ENCODE data around the gene GPS2.

DNA sequence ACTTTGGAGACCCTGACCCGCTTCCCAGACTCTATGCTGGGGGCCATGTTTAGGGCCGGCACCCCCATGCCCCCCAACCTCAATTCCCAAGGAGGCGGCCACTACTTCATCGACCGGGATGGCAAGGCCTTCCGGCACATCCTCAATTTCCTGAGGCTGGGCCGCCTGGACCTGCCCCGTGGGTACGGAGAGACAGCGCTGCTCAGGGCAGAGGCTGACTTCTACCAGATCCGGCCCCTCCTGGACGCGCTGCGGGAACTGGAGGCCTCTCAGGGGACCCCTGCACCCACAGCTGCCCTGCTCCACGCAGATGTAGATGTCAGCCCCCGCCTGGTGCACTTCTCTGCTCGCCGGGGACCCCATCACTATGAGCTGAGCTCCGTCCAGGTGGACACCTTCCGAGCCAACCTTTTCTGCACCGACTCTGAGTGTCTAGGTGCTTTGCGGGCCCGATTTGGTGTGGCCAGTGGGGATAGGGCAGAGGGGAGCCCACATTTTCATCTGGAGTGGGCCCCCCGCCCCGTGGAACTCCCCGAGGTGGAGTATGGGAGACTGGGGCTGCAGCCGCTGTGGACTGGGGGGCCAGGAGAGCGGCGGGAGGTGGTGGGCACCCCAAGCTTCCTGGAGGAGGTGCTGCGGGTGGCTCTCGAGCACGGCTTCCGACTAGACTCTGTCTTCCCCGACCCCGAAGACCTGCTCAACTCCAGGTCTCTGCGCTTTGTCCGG is 37.9 kb upstream of the GPS2 start:
- TF ChIP-seq, protein P1, sequence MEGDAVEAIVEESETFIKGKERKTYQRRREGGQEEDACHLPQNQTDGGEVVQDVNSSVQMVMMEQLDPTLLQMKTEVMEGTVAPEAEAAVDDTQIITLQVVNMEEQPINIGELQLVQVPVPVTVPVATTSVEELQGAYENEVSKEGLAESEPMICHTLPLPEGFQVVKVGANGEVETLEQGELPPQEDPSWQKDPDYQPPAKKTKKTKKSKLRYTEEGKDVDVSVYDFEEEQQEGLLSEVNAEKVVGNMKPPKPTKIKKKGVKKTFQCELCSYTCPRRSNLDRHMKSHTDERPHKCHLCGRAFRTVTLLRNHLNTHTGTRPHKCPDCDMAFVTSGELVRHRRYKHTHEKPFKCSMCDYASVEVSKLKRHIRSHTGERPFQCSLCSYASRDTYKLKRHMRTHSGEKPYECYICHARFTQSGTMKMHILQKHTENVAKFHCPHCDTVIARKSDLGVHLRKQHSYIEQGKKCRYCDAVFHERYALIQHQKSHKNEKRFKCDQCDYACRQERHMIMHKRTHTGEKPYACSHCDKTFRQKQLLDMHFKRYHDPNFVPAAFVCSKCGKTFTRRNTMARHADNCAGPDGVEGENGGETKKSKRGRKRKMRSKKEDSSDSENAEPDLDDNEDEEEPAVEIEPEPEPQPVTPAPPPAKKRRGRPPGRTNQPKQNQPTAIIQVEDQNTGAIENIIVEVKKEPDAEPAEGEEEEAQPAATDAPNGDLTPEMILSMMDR (conservative IDR thresholded peaks at IDR 0.05; ENCODE audit: low read depth in 2 of 2), result no peak
- TF ChIP-seq EZH2 (IDR thresholded peaks at IDR 0.05; ENCODE audit: low read depth, unreplicated experiment), result no peak
- no peak for TF ChIP-seq POLR2AphosphoS5 (IDR thresholded peaks at IDR 0.05; ENCODE audit: low read depth)
- TF ChIP-seq EZH2phosphoT487 (IDR thresholded peaks at IDR 0.05; ENCODE audit: unreplicated experiment), result no peak
- TF ChIP-seq ZNF331 (CRISPR knock-in tag; IDR thresholded peaks at IDR 0.05; ENCODE audit: low read depth), result no peak
- no peak for TF ChIP-seq ZNF114 (CRISPR knock-in tag; IDR thresholded peaks at IDR 0.05)
- TF ChIP-seq CREB1 (CRISPR knock-in tag; IDR thresholded peaks at IDR 0.05; ENCODE audit: low read depth), result no peak
- TF ChIP-seq, protein P2, sequence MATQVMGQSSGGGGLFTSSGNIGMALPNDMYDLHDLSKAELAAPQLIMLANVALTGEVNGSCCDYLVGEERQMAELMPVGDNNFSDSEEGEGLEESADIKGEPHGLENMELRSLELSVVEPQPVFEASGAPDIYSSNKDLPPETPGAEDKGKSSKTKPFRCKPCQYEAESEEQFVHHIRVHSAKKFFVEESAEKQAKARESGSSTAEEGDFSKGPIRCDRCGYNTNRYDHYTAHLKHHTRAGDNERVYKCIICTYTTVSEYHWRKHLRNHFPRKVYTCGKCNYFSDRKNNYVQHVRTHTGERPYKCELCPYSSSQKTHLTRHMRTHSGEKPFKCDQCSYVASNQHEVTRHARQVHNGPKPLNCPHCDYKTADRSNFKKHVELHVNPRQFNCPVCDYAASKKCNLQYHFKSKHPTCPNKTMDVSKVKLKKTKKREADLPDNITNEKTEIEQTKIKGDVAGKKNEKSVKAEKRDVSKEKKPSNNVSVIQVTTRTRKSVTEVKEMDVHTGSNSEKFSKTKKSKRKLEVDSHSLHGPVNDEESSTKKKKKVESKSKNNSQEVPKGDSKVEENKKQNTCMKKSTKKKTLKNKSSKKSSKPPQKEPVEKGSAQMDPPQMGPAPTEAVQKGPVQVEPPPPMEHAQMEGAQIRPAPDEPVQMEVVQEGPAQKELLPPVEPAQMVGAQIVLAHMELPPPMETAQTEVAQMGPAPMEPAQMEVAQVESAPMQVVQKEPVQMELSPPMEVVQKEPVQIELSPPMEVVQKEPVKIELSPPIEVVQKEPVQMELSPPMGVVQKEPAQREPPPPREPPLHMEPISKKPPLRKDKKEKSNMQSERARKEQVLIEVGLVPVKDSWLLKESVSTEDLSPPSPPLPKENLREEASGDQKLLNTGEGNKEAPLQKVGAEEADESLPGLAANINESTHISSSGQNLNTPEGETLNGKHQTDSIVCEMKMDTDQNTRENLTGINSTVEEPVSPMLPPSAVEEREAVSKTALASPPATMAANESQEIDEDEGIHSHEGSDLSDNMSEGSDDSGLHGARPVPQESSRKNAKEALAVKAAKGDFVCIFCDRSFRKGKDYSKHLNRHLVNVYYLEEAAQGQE (IDR thresholded peaks at IDR 0.05; ENCODE audit: unreplicated experiment), result no peak
- TF ChIP-seq, protein P3, sequence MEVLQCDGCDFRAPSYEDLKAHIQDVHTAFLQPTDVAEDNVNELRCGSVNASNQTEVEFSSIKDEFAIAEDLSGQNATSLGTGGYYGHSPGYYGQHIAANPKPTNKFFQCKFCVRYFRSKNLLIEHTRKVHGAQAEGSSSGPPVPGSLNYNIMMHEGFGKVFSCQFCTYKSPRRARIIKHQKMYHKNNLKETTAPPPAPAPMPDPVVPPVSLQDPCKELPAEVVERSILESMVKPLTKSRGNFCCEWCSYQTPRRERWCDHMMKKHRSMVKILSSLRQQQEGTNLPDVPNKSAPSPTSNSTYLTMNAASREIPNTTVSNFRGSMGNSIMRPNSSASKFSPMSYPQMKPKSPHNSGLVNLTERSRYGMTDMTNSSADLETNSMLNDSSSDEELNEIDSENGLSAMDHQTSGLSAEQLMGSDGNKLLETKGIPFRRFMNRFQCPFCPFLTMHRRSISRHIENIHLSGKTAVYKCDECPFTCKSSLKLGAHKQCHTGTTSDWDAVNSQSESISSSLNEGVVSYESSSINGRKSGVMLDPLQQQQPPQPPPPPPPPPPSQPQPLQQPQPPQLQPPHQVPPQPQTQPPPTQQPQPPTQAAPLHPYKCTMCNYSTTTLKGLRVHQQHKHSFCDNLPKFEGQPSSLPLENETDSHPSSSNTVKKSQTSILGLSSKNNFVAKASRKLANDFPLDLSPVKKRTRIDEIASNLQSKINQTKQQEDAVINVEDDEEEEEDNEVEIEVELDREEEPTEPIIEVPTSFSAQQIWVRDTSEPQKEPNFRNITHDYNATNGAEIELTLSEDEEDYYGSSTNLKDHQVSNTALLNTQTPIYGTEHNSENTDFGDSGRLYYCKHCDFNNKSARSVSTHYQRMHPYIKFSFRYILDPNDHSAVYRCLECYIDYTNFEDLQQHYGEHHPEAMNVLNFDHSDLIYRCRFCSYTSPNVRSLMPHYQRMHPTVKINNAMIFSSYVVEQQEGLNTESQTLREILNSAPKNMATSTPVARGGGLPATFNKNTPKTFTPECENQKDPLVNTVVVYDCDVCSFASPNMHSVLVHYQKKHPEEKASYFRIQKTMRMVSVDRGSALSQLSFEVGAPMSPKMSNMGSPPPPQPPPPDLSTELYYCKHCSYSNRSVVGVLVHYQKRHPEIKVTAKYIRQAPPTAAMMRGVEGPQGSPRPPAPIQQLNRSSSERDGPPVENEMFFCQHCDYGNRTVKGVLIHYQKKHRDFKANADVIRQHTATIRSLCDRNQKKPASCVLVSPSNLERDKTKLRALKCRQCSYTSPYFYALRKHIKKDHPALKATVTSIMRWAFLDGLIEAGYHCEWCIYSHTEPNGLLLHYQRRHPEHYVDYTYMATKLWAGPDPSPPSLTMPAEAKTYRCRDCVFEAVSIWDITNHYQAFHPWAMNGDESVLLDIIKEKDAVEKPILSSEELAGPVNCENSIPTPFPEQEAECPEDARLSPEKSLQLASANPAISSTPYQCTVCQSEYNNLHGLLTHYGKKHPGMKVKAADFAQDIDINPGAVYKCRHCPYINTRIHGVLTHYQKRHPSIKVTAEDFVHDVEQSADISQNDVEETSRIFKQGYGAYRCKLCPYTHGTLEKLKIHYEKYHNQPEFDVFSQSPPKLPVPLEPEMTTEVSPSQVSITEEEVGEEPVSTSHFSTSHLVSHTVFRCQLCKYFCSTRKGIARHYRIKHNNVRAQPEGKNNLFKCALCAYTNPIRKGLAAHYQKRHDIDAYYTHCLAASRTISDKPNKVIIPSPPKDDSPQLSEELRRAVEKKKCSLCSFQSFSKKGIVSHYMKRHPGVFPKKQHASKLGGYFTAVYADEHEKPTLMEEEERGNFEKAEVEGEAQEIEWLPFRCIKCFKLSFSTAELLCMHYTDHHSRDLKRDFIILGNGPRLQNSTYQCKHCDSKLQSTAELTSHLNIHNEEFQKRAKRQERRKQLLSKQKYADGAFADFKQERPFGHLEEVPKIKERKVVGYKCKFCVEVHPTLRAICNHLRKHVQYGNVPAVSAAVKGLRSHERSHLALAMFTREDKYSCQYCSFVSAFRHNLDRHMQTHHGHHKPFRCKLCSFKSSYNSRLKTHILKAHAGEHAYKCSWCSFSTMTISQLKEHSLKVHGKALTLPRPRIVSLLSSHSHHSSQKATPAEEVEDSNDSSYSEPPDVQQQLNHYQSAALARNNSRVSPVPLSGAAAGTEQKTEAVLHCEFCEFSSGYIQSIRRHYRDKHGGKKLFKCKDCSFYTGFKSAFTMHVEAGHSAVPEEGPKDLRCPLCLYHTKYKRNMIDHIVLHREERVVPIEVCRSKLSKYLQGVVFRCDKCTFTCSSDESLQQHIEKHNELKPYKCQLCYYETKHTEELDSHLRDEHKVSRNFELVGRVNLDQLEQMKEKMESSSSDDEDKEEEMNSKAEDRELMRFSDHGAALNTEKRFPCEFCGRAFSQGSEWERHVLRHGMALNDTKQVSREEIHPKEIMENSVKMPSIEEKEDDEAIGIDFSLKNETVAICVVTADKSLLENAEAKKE (CRISPR knock-in tag; IDR thresholded peaks at IDR 0.05), result no peak
- TF ChIP-seq, protein P4, sequence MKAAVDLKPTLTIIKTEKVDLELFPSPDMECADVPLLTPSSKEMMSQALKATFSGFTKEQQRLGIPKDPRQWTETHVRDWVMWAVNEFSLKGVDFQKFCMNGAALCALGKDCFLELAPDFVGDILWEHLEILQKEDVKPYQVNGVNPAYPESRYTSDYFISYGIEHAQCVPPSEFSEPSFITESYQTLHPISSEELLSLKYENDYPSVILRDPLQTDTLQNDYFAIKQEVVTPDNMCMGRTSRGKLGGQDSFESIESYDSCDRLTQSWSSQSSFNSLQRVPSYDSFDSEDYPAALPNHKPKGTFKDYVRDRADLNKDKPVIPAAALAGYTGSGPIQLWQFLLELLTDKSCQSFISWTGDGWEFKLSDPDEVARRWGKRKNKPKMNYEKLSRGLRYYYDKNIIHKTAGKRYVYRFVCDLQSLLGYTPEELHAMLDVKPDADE (IDR thresholded peaks at IDR 0.05), result no peak
